IMR-90 (cell line): ENCODE results near the gene TCF4. TPM values are rescaled to one million over a fixed set of nuclear protein-coding genes. Genes with fewer than 3 reads are reported as not detected.

Source experiments
- ATAC-seq: fragments of 200-7000 bp; cut with Tn5 transposase; 2 replicates; pipeline ENCODE4 v1.9.1; 2020; ENCODE audit warnings: low read depth, mild to moderate bottlenecking, moderate library complexity
- BruUV-seq: library from RNA; stranded (reverse); fragments of 400-500 nt; replicated peaks from 2 replicates; lab custom pipeline; 2021; lab: Mats Ljungman, UMichigan
- CTCF ChIA-PET: fragments of 300-600 bp; formaldehyde crosslinking; extraction: SDS; loops from one replicate; lab custom pipeline; 2021; ENCODE audit warnings: antibody characterized with exemption; lab: Yijun Ruan, JAX
- POLR2A ChIA-PET: fragments of 300-600 bp; sonication (Branson Sonifier 250); formaldehyde crosslinking; loops from one replicate; lab custom pipeline; 2022; ENCODE audit warnings: antibody characterized with exemption; ENCODE audit not compliant: unreplicated experiment; lab: Charles Lee
- DNase-seq: peaks from one replicate; pipeline ENCODE4 v3.0.0; 2013
- H2AFZ ChIP-seq: replicated peaks from 2 replicates; pipeline ENCODE3; 2013; ENCODE audit warnings: low read length, mild to moderate bottlenecking; ENCODE audit not compliant: poor library complexity
- H2AK5ac ChIP-seq: 2 replicates; pipeline ENCODE4 v1.6.1; 2013; ENCODE audit warnings: low read depth, low read length, inconsistent platforms
- H2AK9ac ChIP-seq: replicated peaks from 2 replicates; pipeline ENCODE3; 2013; ENCODE audit warnings: mild to moderate bottlenecking, low read depth, low read length, moderate library complexity; ENCODE audit not compliant: poor library complexity
- H2BK120ac ChIP-seq: 2 replicates; pipeline ENCODE4 v1.6.1; 2013; ENCODE audit warnings: low read depth, low read length, inconsistent platforms
- H2BK15ac ChIP-seq: 3 replicates; pipeline ENCODE4 v1.6.1; 2013; ENCODE audit warnings: low read depth, low read length, inconsistent platforms
- H2BK20ac ChIP-seq: 2 replicates; pipeline ENCODE4 v1.6.1; 2013; ENCODE audit warnings: low read depth, mild to moderate bottlenecking, inconsistent platforms, low read length, moderate library complexity
- H2BK5ac ChIP-seq: 2 replicates; pipeline ENCODE4 v1.6.1; 2013; ENCODE audit warnings: mild to moderate bottlenecking, low read depth, low read length, inconsistent platforms; ENCODE audit not compliant: poor library complexity, severe bottlenecking
- H3K14ac ChIP-seq: replicated peaks from 2 replicates; pipeline ENCODE4 v1.6.1; 2013; ENCODE audit warnings: low read depth, low read length, inconsistent platforms
- H3K18ac ChIP-seq: 2 replicates; pipeline ENCODE4 v1.6.1; 2013; ENCODE audit warnings: low read depth, low read length, control low read depth
- H3K23ac ChIP-seq: 2 replicates; pipeline ENCODE4 v1.6.1; 2013; ENCODE audit warnings: low read depth, low read length, inconsistent platforms
- H3K27ac ChIP-seq: 2 replicates; pipeline ENCODE4 v1.5.1; 2013; ENCODE audit warnings: mild to moderate bottlenecking, control low read depth, low read length; ENCODE audit not compliant: insufficient read depth
- H3K27me3 ChIP-seq: 2 replicates; pipeline ENCODE4 v1.6.1; 2013; ENCODE audit warnings: low read length; ENCODE audit not compliant: control insufficient read depth, insufficient read depth
- H3K36me3 ChIP-seq: 2 replicates; pipeline ENCODE4 v1.6.1; 2013; ENCODE audit warnings: low read length, mixed read lengths; ENCODE audit not compliant: control insufficient read depth, insufficient read depth
- H3K4ac ChIP-seq: 2 replicates; pipeline ENCODE4 v1.6.1; 2013; ENCODE audit warnings: low read depth, low read length, inconsistent platforms
- H3K4me1 ChIP-seq: 2 replicates; pipeline ENCODE4 v1.6.1; 2013; ENCODE audit warnings: low read length, mixed read lengths; ENCODE audit not compliant: control insufficient read depth, insufficient read depth
- H3K4me2 ChIP-seq: 2 replicates; pipeline ENCODE4 v1.6.1; 2013; ENCODE audit warnings: low read depth, mild to moderate bottlenecking, control low read depth, low read length, moderate library complexity
- H3K4me3 ChIP-seq: 2 replicates; pipeline ENCODE4 v1.5.1; 2013; ENCODE audit warnings: low read depth, mild to moderate bottlenecking, control low read depth, low read length, moderate library complexity; ENCODE audit not compliant: insufficient read depth
- H3K56ac ChIP-seq: 2 replicates; pipeline ENCODE4 v1.6.1; 2013; ENCODE audit warnings: low read length, inconsistent platforms; ENCODE audit not compliant: insufficient read depth; ENCODE audit errors: extremely low read depth
- H3K79me1 ChIP-seq, 2 experiments: 2 replicates each; pipeline ENCODE4 v1.6.1; 2013; ENCODE audit warnings: low read length in 2 of 2, inconsistent platforms in 1 of 2, low read depth in 1 of 2
- H3K9ac ChIP-seq: 2 replicates; pipeline ENCODE4 v1.6.1; 2013; ENCODE audit warnings: low read depth, low read length, control low read depth
- H3K9me1 ChIP-seq: 2 replicates; pipeline ENCODE4 v1.6.1; 2013; ENCODE audit warnings: low read length, inconsistent platforms; ENCODE audit not compliant: insufficient read depth
- H3K9me3 ChIP-seq: 2 replicates; pipeline ENCODE4 v1.6.1; 2013; ENCODE audit warnings: low read length; ENCODE audit not compliant: control insufficient read depth, insufficient read depth
- H4K20me1 ChIP-seq: 2 replicates; pipeline ENCODE4 v1.6.1; 2013; ENCODE audit warnings: low read length, inconsistent platforms; ENCODE audit not compliant: insufficient read depth
- H4K5ac ChIP-seq: 2 replicates; pipeline ENCODE4 v1.6.1; 2013; ENCODE audit warnings: mild to moderate bottlenecking, low read depth, low read length, control low read depth
- H4K8ac ChIP-seq, 2 experiments: 2 replicates each; pipeline ENCODE4 v1.6.1; 2013; ENCODE audit warnings: low read depth in 2 of 2, low read length in 2 of 2, control low read depth in 1 of 2, inconsistent platforms in 1 of 2
- H4K91ac ChIP-seq: 2 replicates; pipeline ENCODE4 v1.6.1; 2013; ENCODE audit warnings: low read depth, low read length, inconsistent platforms; ENCODE audit not compliant: insufficient read depth
- BHLHE40 ChIP-seq: fragments of 150-350 bp; IDR thresholded peaks from 2 replicates; pipeline ENCODE4 v1.6.1; 2016; ENCODE audit warnings: mild to moderate bottlenecking, low read depth, low read length
- CHD1 ChIP-seq: IDR thresholded peaks from 2 replicates; pipeline ENCODE4 v1.6.1; 2012; ENCODE audit warnings: low read depth, low read length, improper control_type of control experiment
- FOS ChIP-seq: fragments of 150-350 bp; IDR thresholded peaks from 2 replicates; pipeline ENCODE4 v1.6.1; 2016; ENCODE audit warnings: low read depth, low read length
- MAFK ChIP-seq: IDR thresholded peaks from 2 replicates; pipeline ENCODE4 v1.6.1; 2012; ENCODE audit warnings: low read depth, low read length, improper control_type of control experiment
- MAZ ChIP-seq: IDR thresholded peaks from 2 replicates; pipeline ENCODE4 v1.6.1; 2012; ENCODE audit warnings: low read depth, mild to moderate bottlenecking, low read length, improper control_type of control experiment, moderate library complexity, borderline replicate concordance
- MXI1 ChIP-seq: IDR thresholded peaks from 2 replicates; pipeline ENCODE4 v1.6.1; 2012; ENCODE audit warnings: low read depth, mild to moderate bottlenecking, low read length, moderate library complexity, borderline replicate concordance
- POLR2A ChIP-seq: IDR thresholded peaks from 2 replicates; pipeline ENCODE4 v1.6.1; 2012; ENCODE audit warnings: mild to moderate bottlenecking, low read depth, low read length
- RCOR1 ChIP-seq: IDR thresholded peaks from 2 replicates; pipeline ENCODE4 v1.6.1; 2012; ENCODE audit warnings: mild to moderate bottlenecking, low read length, improper control_type of control experiment; ENCODE audit not compliant: insufficient replicate concordance
- RFX5 ChIP-seq: IDR thresholded peaks from 2 replicates; pipeline ENCODE4 v1.8.0; 2012; ENCODE audit warnings: low read depth, mild to moderate bottlenecking, low read length, moderate library complexity
- WGBS, 2 experiments: methylation state at CpG; one replicate each; pipeline versions ENCODE4 v1.1.5 to v1.1.7; 2013; ENCODE audit warnings: missing lambda C conversion rate in 2 of 2; ENCODE audit not compliant: insufficient read length in 1 of 2; ENCODE audit errors: extremely low coverage in 2 of 2; 5-methylcytosine and 5-hydroxymethylcytosine counted together
- dilution Hi-C: fragments of 300-500 bp; cut with HindIII; formaldehyde crosslinking; loops from one replicate; pipeline ENCODE4 v1.14.3; 2018; ENCODE audit warnings: low sequenced_read_pairs; ENCODE audit not compliant: unreplicated experiment
- in situ Hi-C: fragments of 300-500 bp; cut with MboI; formaldehyde crosslinking; loops from 3 replicates; pipeline ENCODE4 v1.14.3; 2019; ENCODE audit warnings: low sequenced_read_pairs, inconsistent platforms, mixed read lengths
- intact Hi-C: fragments of 100-400 bp; cut with micrococcal nuclease; formaldehyde crosslinking; loops from 2 replicates; pipeline ENCODE4 v1.10.0; 2022
- polyA plus RNA-seq, 3 experiments: library from polyadenylated mRNA; depleted of rRNA; stranded (reverse); fragments of >200 nt; gene quantifications; 2 replicates each; pipeline ENCODE4 v1.2.3, GENCODE V29; 2012; ENCODE audit warnings: low replicate concordance in 1 of 3
- total RNA-seq: library from RNA; depleted of rRNA; stranded (reverse); fragments of >200 nt; gene quantifications from 2 replicates; pipeline ENCODE4 v1.2.3, GENCODE V29; 2012
- TF ChIP-seq, protein P1 (sequence below): fragments of 150-350 bp; IDR thresholded peaks from 2 replicates; pipeline ENCODE4 v1.6.1; 2017; ENCODE audit warnings: mild to moderate bottlenecking, antibody characterized with exemption, low read length, low read depth
- TF ChIP-seq, protein P2 (sequence below): fragments of 150-350 bp; IDR thresholded peaks from 2 replicates; pipeline ENCODE4 v1.6.1; 2016; ENCODE audit warnings: low read depth, mild to moderate bottlenecking, low read length, moderate library complexity, borderline replicate concordance

Gene TCF4
- total and polyA plus RNA-seq, 2 of the 4 experiments (the other 2 are of a cell fraction): 30.0 to 87.1 TPM

DNA sequence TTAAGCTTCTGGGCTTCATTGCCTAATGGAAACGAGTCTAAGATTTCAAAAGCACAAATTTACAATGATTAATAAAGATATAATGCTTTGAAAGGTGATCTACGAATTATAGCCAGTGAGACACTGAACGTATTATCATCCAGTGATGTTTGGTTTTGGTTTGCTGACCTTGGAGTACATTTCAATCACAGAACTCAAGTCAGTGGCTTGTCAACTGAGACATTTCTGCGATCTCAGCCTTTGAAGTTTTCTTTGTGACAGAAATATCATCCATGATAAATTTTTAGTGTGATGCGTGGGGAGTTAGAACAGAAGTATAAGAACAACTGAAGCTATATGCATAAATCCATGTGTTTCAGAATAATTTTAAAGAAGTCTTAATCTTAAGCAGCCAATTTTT lies 263.8 kb downstream of the TCF4 start:
- dilution Hi-C loops (no loop called here), intact Hi-C loops (loop anchor here (5.0 to 10.0 kb wide), 2 partner anchors 458 to 639 kb away; no protein-coding TSS in a partner anchor), in situ Hi-C loops (no loop called here)
- Histone ChIP-seq H3K23ac (no peak overlapping the region; the same call in 1 of the 2 replicates), H2AK9ac (no peak overlapping the region), H3K4me3 (no peak overlapping the region), H4K5ac (no peak overlapping the region), H3K36me3 (no peaks in the 10 kb centered on the region), H3K4me2 (no peak overlapping the region; the same call in 1 of the 2 replicates), H3K27ac (no peak overlapping the region), H2BK5ac (no peak overlapping the region), H3K9me1 (no peaks in the 10 kb centered on the region), H3K14ac (no peak overlapping the region), H3K9ac (no peak overlapping the region), H4K8ac (peak overlapping the region in 1 of 2 experiments; percentile 43; a peak in 1 of 4 replicates), H2BK20ac (no peak overlapping the region), H2AFZ (no peak overlapping the region), H3K79me1 (peaks cover 5 to 44% of the 10 kb centered on the region in 2 experiments), H2BK120ac (no peak overlapping the region), H3K56ac (no peak overlapping the region), H2AK5ac (no peak overlapping the region), H3K9me3 (no peaks in the 10 kb centered on the region), H3K27me3 (no peaks in the 10 kb centered on the region), H4K91ac (no peak overlapping the region), H3K18ac (no peak overlapping the region), H4K20me1 (no peaks in the 10 kb centered on the region; the same call in 1 of the 2 replicates), H2BK15ac (no peak overlapping the region), H3K4me1 (peaks cover 3% of the 10 kb centered on the region; the same call in 1 of the 2 replicates), H3K4ac (no peak overlapping the region)
- DNase-seq (no peak), ATAC-seq (no peak)
- BruUV-seq: no TSS peak
- CTCF ChIA-PET: interaction anchor here (1.8 kb wide), 1 partner anchor 90 kb away, joined by 5 read pairs; no protein-coding TSS in a partner anchor
- no CpG with 5 or more reads among the region's 5 CpGs for WGBS, 2 experiments
- TF ChIP-seq MAZ (no peak), FOS (no peak), RCOR1 (no peak), MAFK (no peak), POLR2A (no peak), MXI1 (no peak), BHLHE40 (no peak), RFX5 (no peak), CHD1 (no peak)
- TF ChIP-seq, protein P1, sequence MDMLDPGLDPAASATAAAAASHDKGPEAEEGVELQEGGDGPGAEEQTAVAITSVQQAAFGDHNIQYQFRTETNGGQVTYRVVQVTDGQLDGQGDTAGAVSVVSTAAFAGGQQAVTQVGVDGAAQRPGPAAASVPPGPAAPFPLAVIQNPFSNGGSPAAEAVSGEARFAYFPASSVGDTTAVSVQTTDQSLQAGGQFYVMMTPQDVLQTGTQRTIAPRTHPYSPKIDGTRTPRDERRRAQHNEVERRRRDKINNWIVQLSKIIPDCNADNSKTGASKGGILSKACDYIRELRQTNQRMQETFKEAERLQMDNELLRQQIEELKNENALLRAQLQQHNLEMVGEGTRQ: no peak
- TF ChIP-seq, protein P2, sequence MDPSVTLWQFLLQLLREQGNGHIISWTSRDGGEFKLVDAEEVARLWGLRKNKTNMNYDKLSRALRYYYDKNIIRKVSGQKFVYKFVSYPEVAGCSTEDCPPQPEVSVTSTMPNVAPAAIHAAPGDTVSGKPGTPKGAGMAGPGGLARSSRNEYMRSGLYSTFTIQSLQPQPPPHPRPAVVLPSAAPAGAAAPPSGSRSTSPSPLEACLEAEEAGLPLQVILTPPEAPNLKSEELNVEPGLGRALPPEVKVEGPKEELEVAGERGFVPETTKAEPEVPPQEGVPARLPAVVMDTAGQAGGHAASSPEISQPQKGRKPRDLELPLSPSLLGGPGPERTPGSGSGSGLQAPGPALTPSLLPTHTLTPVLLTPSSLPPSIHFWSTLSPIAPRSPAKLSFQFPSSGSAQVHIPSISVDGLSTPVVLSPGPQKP: no peak
- POLR2A ChIA-PET: interaction anchor here (0.5 kb wide), 1 partner anchor 16 kb away, joined by 8 read pairs; no protein-coding TSS in a partner anchor
